HepG2 (cell line): ENCODE data around the gene UBE2L6. TPM values are rescaled to one million over a fixed set of nuclear protein-coding genes. Genes with fewer than 3 reads are reported as not detected.
A peak's percentile ranks its signal among the peaks of the same experiment; 100 is the strongest.

Experiments used
- GTF3A ChIP-seq: sonication (generic); formaldehyde crosslinking; conservative IDR thresholded peaks from 2 replicates; pipeline ENCODE4 v1.4.0; 2020; ENCODE audit warnings: mild to moderate bottlenecking, missing genetic modification reagents
- HINFP ChIP-seq: sonication (generic); formaldehyde crosslinking; IDR thresholded peaks from 2 replicates; pipeline ENCODE4 v1.4.0; 2020; ENCODE audit warnings: low read depth, mild to moderate bottlenecking, missing genetic modification reagents
- ISL2 ChIP-seq: sonication (generic); formaldehyde crosslinking; IDR thresholded peaks from 2 replicates; pipeline ENCODE4 v1.5.0; 2020; ENCODE audit warnings: missing genetic modification reagents
- ZBTB8A ChIP-seq: sonication (generic); formaldehyde crosslinking; IDR thresholded peaks from 2 replicates; pipeline ENCODE4 v1.4.0; 2020; ENCODE audit warnings: mild to moderate bottlenecking, low read depth, missing genetic modification reagents, borderline replicate concordance
- ZFY ChIP-seq: sonication (generic); formaldehyde crosslinking; IDR thresholded peaks from 2 replicates; pipeline ENCODE4 v1.4.0; 2020; ENCODE audit warnings: missing genetic modification reagents
- ZNF142 ChIP-seq: sonication (generic); formaldehyde crosslinking; IDR thresholded peaks from 2 replicates; pipeline ENCODE4 v1.4.0; 2020; ENCODE audit warnings: missing genetic modification reagents
- ZNF407 ChIP-seq: sonication (generic); formaldehyde crosslinking; IDR thresholded peaks from one replicate; pipeline ENCODE4 v1.5.1; 2020; ENCODE audit warnings: mild to moderate bottlenecking, missing genetic modification reagents; ENCODE audit errors: not compliant biosample characterization
- polyA plus RNA-seq, 8 experiments: library from polyadenylated mRNA; depleted of rRNA in 3 of 8; stranded (reverse) in 7 of 8; unstranded in 1 of 8; fragments of >200 nt; fragmentation: Illumina TruSeq in 4 of 8; extraction: Trizol in 4 of 8; gene quantifications; 2 replicates each; pipeline versions ENCODE4 v1.2.1 to v1.2.3, GENCODE V29; 2011 to 2016; ENCODE audit warnings: low read depth in 4 of 8, missing spikeins in 1 of 8, mixed read lengths in 1 of 8; ENCODE audit not compliant: insufficient read depth in 1 of 8
- total RNA-seq, 5 experiments: library from RNA; depleted of rRNA; stranded (reverse); fragments of >200 nt; fragmentation: Illumina TruSeq; extraction: Trizol; gene quantifications; 2 replicates each; pipeline ENCODE4 v1.2.3, GENCODE V29; 2016; ENCODE audit warnings: low read depth in 1 of 5
- TF ChIP-seq, protein P1 (sequence below): IDR thresholded peaks from 2 replicates; pipeline ENCODE4 v1.6.1; 2016

UBE2L6 gene
- total and polyA plus RNA-seq, 2 of the 13 experiments (the other 11 are each of a cell fraction or from before 2014, with no cell fraction given), result 30.3 to 30.4 TPM

GRCh38 chr11:57530596-57531507 lies 36.6 kb downstream of the UBE2L6 start, which contains the start of gene TIMM10 (continued):
- TF ChIP-seq ZNF142, result peak; percentile 83; the same call in 1 of the 2 replicates
- no peak for TF ChIP-seq ZBTB8A (CRISPR knock-in tag)
- TF ChIP-seq ZNF407 (CRISPR knock-in tag), result peak; percentile 63
- TF ChIP-seq HINFP (CRISPR knock-in tag), result 0 out of 2 replicates have a peak, but pooled peaks have one; percentile 19
- peak; percentile 74 for TF ChIP-seq ZFY (CRISPR knock-in tag)
- peak; percentile 74 for TF ChIP-seq ISL2 (CRISPR knock-in tag)
- TF ChIP-seq, protein P1, sequence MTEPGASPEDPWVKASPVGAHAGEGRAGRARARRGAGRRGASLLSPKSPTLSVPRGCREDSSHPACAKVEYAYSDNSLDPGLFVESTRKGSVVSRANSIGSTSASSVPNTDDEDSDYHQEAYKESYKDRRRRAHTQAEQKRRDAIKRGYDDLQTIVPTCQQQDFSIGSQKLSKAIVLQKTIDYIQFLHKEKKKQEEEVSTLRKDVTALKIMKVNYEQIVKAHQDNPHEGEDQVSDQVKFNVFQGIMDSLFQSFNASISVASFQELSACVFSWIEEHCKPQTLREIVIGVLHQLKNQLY (CRISPR knock-in tag), result peak; percentile 53; the same call in 1 of the 2 replicates
- no peak for TF ChIP-seq GTF3A (CRISPR knock-in tag)
